ENCODE data around the gene NOP53.
"Not testable (repeated sequence)": the region's sequence is repeated elsewhere in the genome, so short reads cannot be mapped to it uniquely, and the experiment has no call there.

Gene NOP53

GRCh38 chr19:47745010-47745901 is at the start of gene NOP53:
TSS of gene NOP53 (plus strand) at chr19:47745546. CDS start at chr19:47745560, 14 bp downstream.
- in situ Hi-C loops (cut with MboI; ENCODE audit: low sequenced_read_pairs), result no loop called here

GRCh38 chr19:47696635-47697034 is 48.7 kb upstream of the NOP53 start:
- in situ Hi-C loops (cut with MboI; ENCODE audit: low sequenced_read_pairs), result no loop called here

- in situ Hi-C loops (cut with MboI; ENCODE audit: low sequenced_read_pairs), result no loop called here
Observed at GRCh38 chr19:47697863-47698609, 47.3 kb upstream of the NOP53 start.

- in situ Hi-C loops (cut with MboI; ENCODE audit: low sequenced_read_pairs), result no loop called here
Observed at GRCh38 chr19:47698631-47699359, 46.6 kb upstream of the NOP53 start.

GRCh38 chr19:47699360-47699917 is 45.9 kb upstream of the NOP53 start:
- in situ Hi-C loops (cut with MboI; ENCODE audit: low sequenced_read_pairs), result no loop called here

GRCh38 chr19:47700934-47701716 is 44.2 kb upstream of the NOP53 start:
- in situ Hi-C loops (cut with MboI; ENCODE audit: low sequenced_read_pairs), result no loop called here

GRCh38 chr19:47701717-47702552 is 43.4 kb upstream of the NOP53 start:
- in situ Hi-C loops (cut with MboI; ENCODE audit: low sequenced_read_pairs), result no loop called here

- in situ Hi-C loops (cut with MboI; ENCODE audit: low sequenced_read_pairs), result no loop called here
Observed at GRCh38 chr19:47702671-47703070, 42.7 kb upstream of the NOP53 start.

GRCh38 chr19:47703301-47703700 is 42.0 kb upstream of the NOP53 start:
- in situ Hi-C loops (cut with MboI; ENCODE audit: low sequenced_read_pairs), result no loop called here

- in situ Hi-C loops (cut with MboI; ENCODE audit: low sequenced_read_pairs), result no loop called here
Observed at GRCh38 chr19:47704024-47704423, 41.3 kb upstream of the NOP53 start.

GRCh38 chr19:47704656-47705055 is 40.7 kb upstream of the NOP53 start:
- in situ Hi-C loops (cut with MboI; ENCODE audit: low sequenced_read_pairs), result no loop called here

GRCh38 chr19:47707135-47707925 is 38.0 kb upstream of the NOP53 start:
- in situ Hi-C loops (cut with MboI; ENCODE audit: low sequenced_read_pairs), result no loop called here

GRCh38 chr19:47711652-47712242 is 33.6 kb upstream of the NOP53 start:
- in situ Hi-C loops (cut with MboI; ENCODE audit: low sequenced_read_pairs), result no loop called here

GRCh38 chr19:47713046-47714021 is 32.0 kb upstream of the NOP53 start, which contains the start of gene EHD2:
TSS of gene EHD2 (plus strand) at chr19:47713422. CDS start at chr19:47716613, 3,191 bp downstream.
- in situ Hi-C loops (cut with MboI; ENCODE audit: low sequenced_read_pairs), result no loop called here

GRCh38 chr19:47714339-47714738 is 31.0 kb upstream of the NOP53 start:
- in situ Hi-C loops (cut with MboI; ENCODE audit: low sequenced_read_pairs), result no loop called here

- in situ Hi-C loops (cut with MboI; ENCODE audit: low sequenced_read_pairs), result not testable (repeated sequence)
Observed at GRCh38 chr19:47714855-47715254, 30.5 kb upstream of the NOP53 start.

Data from hTERT RPE-1 (cell line).